Cerebellar cortex (tissue), 1 donor: ENCODE results near the gene ASTN1.

Source experiments
- DNase-seq: peaks from one replicate; pipeline ENCODE4 v3.0.0-alpha.2; 2015; ENCODE audit warnings: low spot score

ASTN1 gene

GRCh38 chr1:176838276-176838995 lies 326.1 kb downstream of the ASTN1 start:
- DNase-seq = no peak

DNA sequence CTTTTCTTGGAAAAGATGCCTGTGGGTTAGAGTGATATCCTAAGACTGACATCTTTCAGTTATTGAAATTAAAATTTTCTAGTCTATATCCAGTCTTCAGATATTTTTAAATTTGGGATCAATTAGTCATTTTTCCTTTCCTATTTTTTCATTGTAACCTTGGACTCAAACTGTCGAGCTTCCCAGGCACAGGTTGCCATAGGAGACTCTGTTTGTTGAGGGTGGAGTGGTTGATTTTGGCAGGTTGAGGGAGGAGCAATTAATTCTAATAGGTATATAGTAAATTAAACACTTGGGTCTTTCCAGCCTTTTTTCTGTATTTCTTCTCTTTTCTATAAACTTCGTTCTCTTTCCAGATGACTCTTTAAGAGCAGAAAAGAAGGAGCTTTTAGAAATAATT lies 326.8 kb downstream of the ASTN1 start:
- no peak for DNase-seq

DNA sequence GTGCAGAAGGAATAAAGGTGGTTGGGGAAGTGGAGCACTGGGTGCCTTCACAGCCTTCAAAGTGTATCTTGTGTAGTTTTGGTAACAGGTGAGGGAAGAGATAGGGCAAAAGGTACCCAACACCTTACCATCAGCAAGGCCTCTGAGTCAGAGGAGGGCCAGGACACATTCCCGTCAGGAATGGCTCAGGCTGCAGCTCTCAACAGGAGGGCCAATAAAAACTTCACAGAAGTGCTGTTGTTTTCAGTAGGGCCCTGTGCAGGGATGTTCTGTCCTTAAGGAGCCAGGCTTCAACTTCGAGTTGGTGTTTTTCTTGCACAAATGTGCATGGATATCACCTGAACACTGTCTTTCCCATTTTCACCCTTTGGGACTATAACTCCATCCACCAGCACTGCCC lies 333.4 kb downstream of the ASTN1 start:
- DNase-seq = no peak

DNA sequence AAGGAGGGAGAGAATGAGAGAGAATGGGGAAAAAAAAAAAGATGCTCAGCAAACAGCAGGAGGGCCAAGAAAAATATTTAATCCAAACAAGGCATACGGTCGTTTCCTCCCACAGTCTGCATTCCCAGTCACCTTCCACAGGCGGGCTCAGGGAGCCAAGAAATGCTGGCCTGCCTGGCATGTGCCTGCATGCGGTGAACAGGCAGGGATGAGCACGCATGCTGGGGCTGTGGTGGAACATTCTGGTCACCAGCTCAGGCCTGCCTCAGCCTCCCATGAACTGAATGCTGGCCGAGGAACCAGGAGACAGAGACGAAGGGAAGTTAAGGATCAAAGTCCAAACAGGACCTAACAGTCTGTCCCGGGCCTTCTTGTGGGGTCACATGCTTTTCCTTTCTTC lies 335.3 kb downstream of the ASTN1 start:
- peak; percentile 51 for DNase-seq

GRCh38 chr1:176826265-176826664 lies 338.2 kb downstream of the ASTN1 start:
- no peak for DNase-seq

- no peak for DNase-seq
These were observed 344.0 kb downstream of the ASTN1 start for GRCh38 chr1:176820391-176821031.

DNA sequence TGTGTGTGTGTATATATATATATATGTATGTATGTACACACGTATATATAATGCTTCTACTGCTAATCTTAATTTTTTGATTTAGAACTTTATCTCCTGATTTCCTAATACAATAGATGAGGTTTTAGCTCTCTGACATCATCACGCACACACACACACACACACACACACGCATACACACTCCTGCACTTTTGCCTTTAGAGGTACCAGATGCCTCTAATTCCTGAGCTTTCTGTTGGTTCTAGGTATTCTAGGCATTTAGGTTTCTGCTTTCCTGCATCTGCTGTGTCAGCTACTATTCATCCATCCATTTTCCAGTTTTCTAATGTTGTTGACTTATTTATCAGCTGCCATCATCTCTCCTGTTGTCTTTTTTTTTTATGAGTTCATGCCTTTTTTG lies 348.3 kb downstream of the ASTN1 start:
- no peak for DNase-seq

DNA sequence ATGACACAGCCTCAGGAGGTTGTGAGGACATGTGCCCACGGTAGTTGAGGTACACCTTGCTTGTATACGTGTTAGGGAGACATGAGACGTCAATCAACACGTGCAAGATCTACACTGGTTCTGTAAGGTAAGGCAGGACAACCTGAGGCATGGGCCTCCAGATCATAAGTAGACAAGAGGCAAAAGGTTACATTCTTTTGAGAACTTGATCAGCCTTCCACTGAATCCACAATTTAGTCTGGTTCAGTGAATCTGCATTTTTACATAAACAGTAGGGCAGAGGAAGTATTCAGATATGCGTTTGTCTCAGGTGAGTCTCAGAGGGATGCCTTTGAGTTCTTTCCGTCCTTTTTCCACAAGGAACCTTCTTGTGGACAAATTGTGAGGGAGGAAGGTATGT lies 348.9 kb downstream of the ASTN1 start:
- DNase-seq = no peak

- DNase-seq = no peak
These were observed 352.8 kb downstream of the ASTN1 start for GRCh38 chr1:176811511-176812288.

GRCh38 chr1:176809292-176809691 lies 355.2 kb downstream of the ASTN1 start:
- no peak for DNase-seq
